H9 (cell line): ENCODE results near the gene LSM3. TPM values are rescaled to one million over a fixed set of nuclear protein-coding genes. Genes with fewer than 3 reads are reported as not detected.

Source experiments
- DNase-seq: peaks from one replicate; pipeline ENCODE4 v3.0.0-alpha.2; 2017
- H2AFZ ChIP-seq: one replicate; pipeline ENCODE4 v1.6.1; 2013; ENCODE audit warnings: mild to moderate bottlenecking, low read length, control low read depth, moderate library complexity
- H2AK5ac ChIP-seq: 2 replicates; pipeline ENCODE4 v1.6.1; 2013; ENCODE audit warnings: low read length, control low read depth, mixed read lengths; ENCODE audit not compliant: insufficient read length
- H2BK120ac ChIP-seq: one replicate; pipeline ENCODE4 v1.6.1; 2013; ENCODE audit warnings: low read depth, mild to moderate bottlenecking, low read length, control low read depth, inconsistent platforms; ENCODE audit not compliant: poor library complexity, severe bottlenecking
- H2BK12ac ChIP-seq: 2 replicates; pipeline ENCODE4 v1.6.1; 2013; ENCODE audit warnings: low read length, control low read depth, mixed read lengths, low read depth; ENCODE audit not compliant: insufficient read length
- H2BK15ac ChIP-seq: 2 replicates; pipeline ENCODE4 v1.6.1; 2013; ENCODE audit warnings: low read depth, low read length, control low read depth
- H2BK20ac ChIP-seq: one replicate; pipeline ENCODE4 v1.6.1; 2013; ENCODE audit warnings: low read depth, mild to moderate bottlenecking, low read length, control low read depth, inconsistent platforms; ENCODE audit not compliant: poor library complexity, severe bottlenecking
- H2BK5ac ChIP-seq: 2 replicates; pipeline ENCODE4 v1.6.1; 2013; ENCODE audit warnings: low read length, control low read depth, mixed read lengths; ENCODE audit not compliant: insufficient read length
- H3K14ac ChIP-seq: 2 replicates; pipeline ENCODE4 v1.6.1; 2013; ENCODE audit warnings: low read length, control low read depth; ENCODE audit not compliant: insufficient read depth
- H3K18ac ChIP-seq: 2 replicates; pipeline ENCODE4 v1.6.1; 2013; ENCODE audit warnings: low read depth, mild to moderate bottlenecking, mixed read lengths, low read length, control low read depth; ENCODE audit not compliant: insufficient read length
- H3K23ac ChIP-seq: 2 replicates; pipeline ENCODE4 v1.6.1; 2013; ENCODE audit warnings: low read length, control low read depth, mixed read lengths, low read depth; ENCODE audit not compliant: insufficient read length
- H3K23me2 ChIP-seq: 2 replicates; pipeline ENCODE4 v1.6.1; 2013; ENCODE audit warnings: low read depth, mild to moderate bottlenecking, mixed read lengths, low read length, control low read depth; ENCODE audit not compliant: insufficient read length, poor library complexity, severe bottlenecking
- H3K27ac ChIP-seq: 2 replicates; pipeline ENCODE4 v1.5.1; 2013; ENCODE audit warnings: low read length, control low read depth, mixed read lengths, low read depth; ENCODE audit not compliant: insufficient read length
- H3K27me3 ChIP-seq: 2 replicates; pipeline ENCODE4 v1.6.1; 2013; ENCODE audit warnings: low read length, control low read depth, inconsistent platforms; ENCODE audit not compliant: insufficient read depth
- H3K4ac ChIP-seq: 2 replicates; pipeline ENCODE4 v1.6.1; 2013; ENCODE audit warnings: low read depth, mild to moderate bottlenecking, control low read depth, inconsistent platforms, low read length, moderate library complexity
- H3K4me1 ChIP-seq: 2 replicates; pipeline ENCODE4 v1.6.1; 2013; ENCODE audit warnings: low read length, control low read depth, inconsistent platforms; ENCODE audit not compliant: insufficient read depth
- H3K4me2 ChIP-seq: 2 replicates; pipeline ENCODE4 v1.6.1; 2013; ENCODE audit warnings: low read length, control low read depth, mixed read lengths; ENCODE audit not compliant: insufficient read length, insufficient read depth
- H3K56ac ChIP-seq: 2 replicates; pipeline ENCODE4 v1.6.1; 2013; ENCODE audit warnings: low read depth, mild to moderate bottlenecking, mixed read lengths, low read length, control low read depth; ENCODE audit not compliant: insufficient read length
- H3K79me1 ChIP-seq: 2 replicates; pipeline ENCODE4 v1.6.1; 2013; ENCODE audit warnings: low read depth, mild to moderate bottlenecking, moderate library complexity, low read length, control low read depth, inconsistent platforms; ENCODE audit not compliant: insufficient read depth, poor library complexity, severe bottlenecking
- H3K79me2 ChIP-seq: 2 replicates; pipeline ENCODE4 v1.6.1; 2013; ENCODE audit warnings: low read length, control low read depth, inconsistent platforms; ENCODE audit not compliant: insufficient read depth
- H3K9ac ChIP-seq: 2 replicates; pipeline ENCODE4 v1.6.1; 2013; ENCODE audit warnings: low read length, control low read depth, mixed read lengths; ENCODE audit not compliant: insufficient read length; ENCODE audit errors: extremely low read depth
- H3K9me3 ChIP-seq: one replicate; pipeline ENCODE4 v1.6.1; 2013; ENCODE audit warnings: low read depth, low read length, inconsistent platforms; ENCODE audit not compliant: control insufficient read depth
- H3T11ph ChIP-seq: one replicate; pipeline ENCODE4 v1.6.1; 2013; ENCODE audit warnings: mild to moderate bottlenecking, low read length, control low read depth, inconsistent platforms
- H4K20me1 ChIP-seq: one replicate; pipeline ENCODE4 v1.6.1; 2013; ENCODE audit not compliant: control insufficient read depth, insufficient read length, insufficient read depth
- H4K5ac ChIP-seq: 2 replicates; pipeline ENCODE4 v1.6.1; 2013; ENCODE audit warnings: low read depth, mild to moderate bottlenecking, mixed read lengths, low read length, control low read depth; ENCODE audit not compliant: insufficient read length
- H4K8ac ChIP-seq: replicated peaks from 2 replicates; pipeline ENCODE4 v1.6.1; 2013; ENCODE audit warnings: low read length, control low read depth, mixed read lengths, low read depth; ENCODE audit not compliant: insufficient read length
- H4K91ac ChIP-seq: 2 replicates; pipeline ENCODE4 v1.6.1; 2013; ENCODE audit warnings: low read depth, mild to moderate bottlenecking, moderate library complexity, mixed read lengths, low read length, control low read depth; ENCODE audit not compliant: insufficient read length
- H3K27ac Mint-ChIP-seq, 3 experiments: 2 replicates in 2 of 3; 3 replicates in 1 of 3; pipeline ENCODE4 v1.8.0; 2020 to 2021; ENCODE audit warnings: mixed read lengths in 3 of 3, mild to moderate bottlenecking in 1 of 3, moderate library complexity in 1 of 3
- H3K27me3 Mint-ChIP-seq: 2 replicates; pipeline ENCODE4 v1.8.0; 2021; ENCODE audit warnings: low read depth, mild to moderate bottlenecking, moderate library complexity, mixed read lengths
- H3K36me3 Mint-ChIP-seq, 3 experiments: 2 replicates in 2 of 3; 3 replicates in 1 of 3; pipeline ENCODE4 v1.8.0; 2020 to 2021; ENCODE audit warnings: low read depth in 3 of 3, mixed read lengths in 3 of 3; ENCODE audit not compliant: insufficient read depth in 1 of 3
- H3K4me1 Mint-ChIP-seq, 2 experiments: 2 replicates each; pipeline ENCODE4 v1.8.0; 2020; ENCODE audit warnings: mixed read lengths in 2 of 2
- H3K4me3 Mint-ChIP-seq, 2 experiments: 2 replicates in 1 of 2; 3 replicates in 1 of 2; pipeline ENCODE4 v1.8.0; 2020 to 2021; ENCODE audit warnings: mild to moderate bottlenecking in 2 of 2, mixed read lengths in 2 of 2, moderate library complexity in 1 of 2
- H3K9me3 Mint-ChIP-seq, 2 experiments: 2 replicates in 1 of 2; 3 replicates in 1 of 2; pipeline ENCODE4 v1.8.0; 2020; ENCODE audit warnings: mild to moderate bottlenecking in 2 of 2, mixed read lengths in 2 of 2, moderate library complexity in 1 of 2
- total RNA-seq: library from RNA; stranded (reverse); gene quantifications from 2 replicates; pipeline ENCODE4 v1.2.1, GENCODE V29; 2021
- TF ChIP-seq, protein P1 (sequence below): fragments of 200-600 bp; sonication (generic); conservative IDR thresholded peaks from 3 replicates; pipeline ENCODE4 v1.8.0; 2021; ENCODE audit warnings: antibody characterized with exemption, mild to moderate bottlenecking

LSM3 gene
- total RNA-seq, 1 experiment from 2014 or later = 24.4 TPM

DNA sequence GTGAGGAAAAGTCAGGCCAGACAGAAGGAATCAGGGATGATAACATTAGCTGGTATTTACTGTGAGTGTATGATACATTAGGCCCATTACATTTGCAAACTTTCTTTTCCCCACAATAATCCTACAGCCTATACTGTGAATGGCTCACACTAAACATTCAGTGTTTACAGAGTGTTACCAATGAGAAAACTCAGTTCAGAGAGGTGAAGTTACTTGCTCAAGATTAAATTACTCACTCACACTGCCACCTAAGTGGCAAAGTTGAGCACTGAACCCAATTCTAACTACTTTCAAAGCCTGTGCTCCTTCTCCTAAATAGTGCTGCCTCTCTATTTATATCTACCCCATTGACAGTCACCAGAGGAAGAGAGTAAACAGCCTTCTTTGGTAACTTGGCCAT is 8.7 kb upstream of the LSM3 start:
- Histone ChIP-seq H3K4me2 (no peak overlapping the region), H3K14ac (no peak overlapping the region), H2BK5ac (no peak overlapping the region), H3K79me2 (no peaks in the 10 kb centered on the region), H3K23me2 (no peaks in the 10 kb centered on the region), H3K4ac (no peak overlapping the region), H4K20me1 (no peaks in the 10 kb centered on the region), H3K9me3 (no peaks in the 10 kb centered on the region), H3K56ac (no peak overlapping the region), H3K79me1 (no peaks in the 10 kb centered on the region), H3K18ac (no peak overlapping the region), H4K91ac (no peak overlapping the region), H2BK12ac (no peak overlapping the region), H2AK5ac (no peak overlapping the region), H2BK15ac (no peak overlapping the region), H2BK120ac (no peak overlapping the region), H2BK20ac (no peak overlapping the region), H2AFZ (no peak overlapping the region), H3T11ph (no peak overlapping the region), H4K8ac (no peak overlapping the region), H3K4me1 (no peaks in the 10 kb centered on the region), H3K9ac (no peak overlapping the region), H4K5ac (no peak overlapping the region), H3K23ac (no peak overlapping the region), H3K27me3 (no peaks in the 10 kb centered on the region), H3K27ac (no peak overlapping the region)
- TF ChIP-seq, protein P1, sequence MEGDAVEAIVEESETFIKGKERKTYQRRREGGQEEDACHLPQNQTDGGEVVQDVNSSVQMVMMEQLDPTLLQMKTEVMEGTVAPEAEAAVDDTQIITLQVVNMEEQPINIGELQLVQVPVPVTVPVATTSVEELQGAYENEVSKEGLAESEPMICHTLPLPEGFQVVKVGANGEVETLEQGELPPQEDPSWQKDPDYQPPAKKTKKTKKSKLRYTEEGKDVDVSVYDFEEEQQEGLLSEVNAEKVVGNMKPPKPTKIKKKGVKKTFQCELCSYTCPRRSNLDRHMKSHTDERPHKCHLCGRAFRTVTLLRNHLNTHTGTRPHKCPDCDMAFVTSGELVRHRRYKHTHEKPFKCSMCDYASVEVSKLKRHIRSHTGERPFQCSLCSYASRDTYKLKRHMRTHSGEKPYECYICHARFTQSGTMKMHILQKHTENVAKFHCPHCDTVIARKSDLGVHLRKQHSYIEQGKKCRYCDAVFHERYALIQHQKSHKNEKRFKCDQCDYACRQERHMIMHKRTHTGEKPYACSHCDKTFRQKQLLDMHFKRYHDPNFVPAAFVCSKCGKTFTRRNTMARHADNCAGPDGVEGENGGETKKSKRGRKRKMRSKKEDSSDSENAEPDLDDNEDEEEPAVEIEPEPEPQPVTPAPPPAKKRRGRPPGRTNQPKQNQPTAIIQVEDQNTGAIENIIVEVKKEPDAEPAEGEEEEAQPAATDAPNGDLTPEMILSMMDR = no peak
- no peak for DNase-seq
- Mint-ChIP-seq H3K36me3 (peaks cover 38 to 81% (median 70%) of the 10 kb centered on the region in 3 experiments; a peak in 6 of 7 replicates), H3K4me3 (no peak overlapping the region), H3K4me1 (peaks cover 0 to under 1% of the 10 kb centered on the region in 2 experiments; a peak in 2 of 4 replicates), H3K27ac (no peak overlapping the region), H3K9me3 (no peaks in the 10 kb centered on the region), H3K27me3 (no peaks in the 10 kb centered on the region)
